Thyroid gland (tissue), 4 donors: ENCODE data around the gene CDH23.

Experiments used
- POLR2A ChIP-seq, 2 donors: fragments of 450-650 bp; IDR thresholded peaks; one replicate each; pipeline ENCODE4 v1.6.1; 2017; ENCODE audit warnings: antibody characterized with exemption in 2 of 2, mild to moderate bottlenecking in 2 of 2, moderate library complexity in 1 of 2
- TF ChIP-seq, protein P1 (sequence below), 6 experiments: fragments of 200-600 bp in 3 of 6; fragments of 450-650 bp in 3 of 6; sonication (generic) in 3 of 6; IDR thresholded peaks; one replicate each; pipeline ENCODE4 v1.5.1; 2016 to 2019; ENCODE audit warnings: antibody characterized with exemption in 6 of 6, mild to moderate bottlenecking in 2 of 6, inconsistent platforms in 1 of 6, moderate library complexity in 1 of 6

- TF ChIP-seq, protein P1, sequence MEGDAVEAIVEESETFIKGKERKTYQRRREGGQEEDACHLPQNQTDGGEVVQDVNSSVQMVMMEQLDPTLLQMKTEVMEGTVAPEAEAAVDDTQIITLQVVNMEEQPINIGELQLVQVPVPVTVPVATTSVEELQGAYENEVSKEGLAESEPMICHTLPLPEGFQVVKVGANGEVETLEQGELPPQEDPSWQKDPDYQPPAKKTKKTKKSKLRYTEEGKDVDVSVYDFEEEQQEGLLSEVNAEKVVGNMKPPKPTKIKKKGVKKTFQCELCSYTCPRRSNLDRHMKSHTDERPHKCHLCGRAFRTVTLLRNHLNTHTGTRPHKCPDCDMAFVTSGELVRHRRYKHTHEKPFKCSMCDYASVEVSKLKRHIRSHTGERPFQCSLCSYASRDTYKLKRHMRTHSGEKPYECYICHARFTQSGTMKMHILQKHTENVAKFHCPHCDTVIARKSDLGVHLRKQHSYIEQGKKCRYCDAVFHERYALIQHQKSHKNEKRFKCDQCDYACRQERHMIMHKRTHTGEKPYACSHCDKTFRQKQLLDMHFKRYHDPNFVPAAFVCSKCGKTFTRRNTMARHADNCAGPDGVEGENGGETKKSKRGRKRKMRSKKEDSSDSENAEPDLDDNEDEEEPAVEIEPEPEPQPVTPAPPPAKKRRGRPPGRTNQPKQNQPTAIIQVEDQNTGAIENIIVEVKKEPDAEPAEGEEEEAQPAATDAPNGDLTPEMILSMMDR (IDR thresholded peaks at IDR 0.05): no peak
- TF ChIP-seq POLR2A (IDR thresholded peaks at IDR 0.05): no peak
Measured at GRCh38 chr10:71772832-71773220, 376.1 kb downstream of the CDH23 start.
